ENCODE data around the gene B4GALNT1. TPM values are rescaled to one million over a fixed set of nuclear protein-coding genes. Genes with fewer than 3 reads are reported as not detected.

B4GALNT1 gene
- total and polyA plus RNA-seq, 9 of the 15 experiments (the other 6 are each of a cell fraction or from before 2014, with no cell fraction given) = 1.0 to 32.2 (median 9.8) TPM

GRCh38 chr12:57577981-57578758 is 54.8 kb downstream of the B4GALNT1 start:
- H3K4me1 ChIP-seq (replicated peaks in 1 of 2; ENCODE audit: control insufficient read depth in 2 of 2, insufficient read depth in 2 of 2, low read length in 2 of 2) = no peaks in the 10 kb centered on the region; a peak in 1 of 5 replicates
- no peak overlapping the region for H2AFZ ChIP-seq (ENCODE audit: low read depth, low read length)
- in situ Hi-C loops (cut with MboI) = no loop called here
- no peak overlapping the region for H3K4me2 ChIP-seq (ENCODE audit: insufficient read depth, low read length)
- DNase-seq (ENCODE audit: extremely low read depth in 1 of 4, low spot score in 3 of 4) (no peak), ATAC-seq (no peak), FAIRE-seq (no peak)
- no peaks in the 10 kb centered on the region for H3K9me3 ChIP-seq (replicated peaks; ENCODE audit: control insufficient read depth, insufficient read depth, low read depth, low read length)
- no peaks in the 10 kb centered on the region for H3K27me3 ChIP-seq (ENCODE audit: control insufficient read depth in 2 of 2, insufficient read depth in 2 of 2, low read length in 2 of 2)
- H3K4me3 ChIP-seq = no peak overlapping the region
- H3K27ac ChIP-seq (ENCODE audit: extremely low read depth, low read depth, low read length) = no peak overlapping the region; the same call in 2 of the 3 replicates
- peaks cover 84% of the 10 kb centered on the region for H3K36me3 ChIP-seq (ENCODE audit: control insufficient read depth, insufficient read depth, low read length)
- WGBS (ENCODE audit: insufficient coverage, low coverage, missing lambda C conversion rate) = 86% methylated on average over 12 of the region's 12 CpGs
- no peaks in the 10 kb centered on the region for H3K79me2 ChIP-seq (ENCODE audit: control insufficient read depth, insufficient read depth, low read length)
- BruUV-seq (replicated peaks) = no TSS peak
- intact Hi-C loops (cut with micrococcal nuclease) = no loop called here
- ChIA-PET CTCF (ENCODE audit: low intra/inter-chr PET ratio) (no interaction called here), POLR2A (no interaction called here)
- H4K20me1 ChIP-seq (replicated peaks; ENCODE audit: control insufficient read depth, insufficient read depth, low read length) = no peaks in the 10 kb centered on the region
- peaks cover 7% of the 10 kb centered on the region for H3K9me1 ChIP-seq (ENCODE audit: control insufficient read depth, insufficient read depth, low read length)
- H3K9ac ChIP-seq (ENCODE audit: insufficient read depth in 1 of 2, low read depth in 2 of 2, low read length in 2 of 2) = no peak overlapping the region
- TF ChIP-seq ZNF785 (CRISPR knock-in tag; IDR thresholded peaks at IDR 0.05) (no peak), C11orf30 (IDR thresholded peaks at IDR 0.05; ENCODE audit: low read depth) (no peak), MCM5 (IDR thresholded peaks at IDR 0.05; ENCODE audit: low read depth) (no peak), ATF6 (CRISPR knock-in tag; IDR thresholded peaks at IDR 0.05) (no peak), ZBTB49 (CRISPR knock-in tag; IDR thresholded peaks at IDR 0.05; ENCODE audit: borderline replicate concordance) (no peak), ELF2 (CRISPR knock-in tag; IDR thresholded peaks at IDR 0.05) (no peak), E2F6 (IDR thresholded peaks at IDR 0.05; ENCODE audit: borderline replicate concordance in 1 of 2, extremely low read depth in 1 of 2, insufficient read depth in 1 of 2, insufficient read length in 1 of 2, low read depth in 1 of 2, low read length in 1 of 2, poor library complexity in 1 of 2, severe bottlenecking in 1 of 2) (no peak), RBM39 (optimal IDR thresholded peaks at IDR 0.05; ENCODE audit: low read depth, low read length) (no peak), SMARCA5 (IDR thresholded peaks at IDR 0.05) (no peak), SIN3A (IDR thresholded peaks at IDR 0.05; ENCODE audit: borderline replicate concordance in 2 of 2, control insufficient read depth in 1 of 2, low read depth in 2 of 2, low read length in 2 of 2) (no peak), HDAC6 (IDR thresholded peaks at IDR 0.05; ENCODE audit: low read depth, low read length) (no peak), ZNF740 (CRISPR knock-in tag; IDR thresholded peaks at IDR 0.05) (no peak), ZNF740 (tag; IDR thresholded peaks at IDR 0.05) (no peak), HNRNPUL1 (IDR thresholded peaks at IDR 0.05; ENCODE audit: low read length) (no peak)
